GM23338 (cell line): ENCODE measurements around the gene SERINC5. TPM values are rescaled to one million over a fixed set of nuclear protein-coding genes. Genes with fewer than 3 reads are reported as not detected.

Source experiments
- ATAC-seq: fragments of 200-7000 bp; cut with Tn5 transposase; 3 replicates; pipeline ENCODE4 v1.9.1; 2020
- DNase-seq: peaks from one replicate; pipeline ENCODE4 v3.0.0-alpha.2; 2015; ENCODE audit warnings: low spot score
- H2AFZ ChIP-seq: fragments of 200-600 bp; sonication (generic); 2 replicates; pipeline ENCODE4 v1.8.0; 2016; ENCODE audit warnings: antibody characterized with exemption, mild to moderate bottlenecking, moderate library complexity
- H3F3A ChIP-seq: fragments of 200-600 bp; sonication (generic); replicated peaks from 2 replicates; pipeline ENCODE4 v1.8.0; 2017; ENCODE audit warnings: antibody characterized with exemption, mixed run types, low read depth
- H3K27ac ChIP-seq: fragments of 200-600 bp; sonication (generic); 2 replicates; pipeline ENCODE4 v1.6.1; 2016; ENCODE audit warnings: low read depth
- H3K27me3 ChIP-seq: fragments of 200-600 bp; sonication (generic); 2 replicates; pipeline ENCODE4 v1.8.0; 2016; ENCODE audit warnings: mild to moderate bottlenecking, mixed run types, moderate library complexity; ENCODE audit not compliant: insufficient read depth
- H3K36me3 ChIP-seq: fragments of 200-600 bp; sonication (generic); 2 replicates; pipeline ENCODE4 v1.8.0; 2016; ENCODE audit warnings: mild to moderate bottlenecking; ENCODE audit not compliant: insufficient read depth
- H3K4me1 ChIP-seq: fragments of 200-600 bp; sonication (generic); 2 replicates; pipeline ENCODE4 v1.8.0; 2016; ENCODE audit warnings: mild to moderate bottlenecking, moderate library complexity; ENCODE audit not compliant: insufficient read depth
- H3K4me2 ChIP-seq: fragments of 200-600 bp; sonication (generic); 2 replicates; pipeline ENCODE4 v1.7.1; 2017; ENCODE audit warnings: mixed run types
- H3K4me3 ChIP-seq: fragments of 200-600 bp; sonication (generic); 2 replicates; pipeline ENCODE4 v1.6.1; 2016; ENCODE audit warnings: mixed run types
- H3K79me2 ChIP-seq: fragments of 200-600 bp; sonication (generic); replicated peaks from 2 replicates; pipeline ENCODE4 v1.8.0; 2017; ENCODE audit warnings: mild to moderate bottlenecking; ENCODE audit not compliant: insufficient read depth
- H3K9me2 ChIP-seq: fragments of 200-600 bp; sonication (generic); 2 replicates; pipeline ENCODE4 v1.8.0; 2017; ENCODE audit not compliant: insufficient read depth
- H4K20me1 ChIP-seq: fragments of 200-600 bp; sonication (generic); replicated peaks from 2 replicates; pipeline ENCODE4 v1.8.0; 2017; ENCODE audit warnings: mild to moderate bottlenecking; ENCODE audit not compliant: insufficient read depth
- H3K27ac Mint-ChIP-seq: 2 replicates; pipeline ENCODE4 v1.8.0; 2020; ENCODE audit warnings: inconsistent platforms, mild to moderate bottlenecking, moderate library complexity, mixed read lengths
- H3K27me3 Mint-ChIP-seq: 3 replicates; pipeline ENCODE4 v1.8.0; 2022; ENCODE audit warnings: low read depth, mild to moderate bottlenecking, moderate library complexity, mixed read lengths, inconsistent platforms; ENCODE audit not compliant: insufficient read depth, poor library complexity
- H3K36me3 Mint-ChIP-seq: 3 replicates; pipeline ENCODE4 v1.8.0; 2021; ENCODE audit warnings: low read depth, mild to moderate bottlenecking, inconsistent platforms, moderate library complexity, mixed read lengths
- H3K4me1 Mint-ChIP-seq: 3 replicates; pipeline ENCODE4 v1.8.0; 2020; ENCODE audit warnings: mild to moderate bottlenecking, inconsistent platforms, mixed read lengths
- H3K4me3 Mint-ChIP-seq: 3 replicates; pipeline ENCODE4 v1.8.0; 2021; ENCODE audit warnings: moderate library complexity, mild to moderate bottlenecking, inconsistent platforms, mixed read lengths
- H3K9me3 Mint-ChIP-seq: 3 replicates; pipeline ENCODE4 v1.8.0; 2020; ENCODE audit warnings: moderate library complexity, mild to moderate bottlenecking, inconsistent platforms, mixed read lengths
- CREB1 ChIP-seq: fragments of 250-450 bp; sonication (Bioruptor Pico); IDR thresholded peaks from 2 replicates; pipeline ENCODE4 v1.5.0; 2020; ENCODE audit warnings: low read depth, mild to moderate bottlenecking, moderate library complexity
- CTCF ChIP-seq, 2 experiments: fragments of 200-600 bp in 1 of 2; sonication (generic) in 1 of 2; conservative IDR thresholded peaks; 2 replicates each; pipeline versions ENCODE4 v1.5.1 to v1.6.1; 2016 to 2017; ENCODE audit warnings: antibody characterized with exemption in 2 of 2, low read depth in 2 of 2, mild to moderate bottlenecking in 2 of 2, moderate library complexity in 1 of 2
- ETS1 ChIP-seq: IDR thresholded peaks from 2 replicates; pipeline ENCODE4 v1.6.1; 2016; ENCODE audit warnings: antibody characterized with exemption
- EZH2 ChIP-seq: fragments of 200-600 bp; sonication (generic); IDR thresholded peaks from one replicate; pipeline ENCODE4 v1.8.0; 2017; ENCODE audit warnings: antibody characterized with exemption, mild to moderate bottlenecking, low read depth; ENCODE audit not compliant: unreplicated experiment
- EZH2phosphoT487 ChIP-seq: fragments of 200-600 bp; sonication (generic); IDR thresholded peaks from one replicate; pipeline ENCODE4 v1.8.1; 2018; ENCODE audit warnings: antibody characterized with exemption; ENCODE audit not compliant: unreplicated experiment
- JUNB ChIP-seq: IDR thresholded peaks from one replicate; pipeline ENCODE4 v1.6.1; 2016; ENCODE audit warnings: antibody characterized with exemption; ENCODE audit not compliant: unreplicated experiment
- NANOG ChIP-seq: IDR thresholded peaks from 2 replicates; pipeline ENCODE4 v1.6.1; 2016; ENCODE audit warnings: antibody characterized with exemption, borderline replicate concordance
- POLR2AphosphoS5 ChIP-seq: IDR thresholded peaks from 2 replicates; pipeline ENCODE4 v1.6.1; 2016; ENCODE audit warnings: antibody characterized with exemption, low read depth
- REST ChIP-seq: IDR thresholded peaks from one replicate; pipeline ENCODE4 v1.6.1; 2018; ENCODE audit warnings: antibody characterized with exemption; ENCODE audit not compliant: unreplicated experiment
- STAT1 ChIP-seq: IDR thresholded peaks from one replicate; pipeline ENCODE4 v1.6.1; 2016; ENCODE audit warnings: antibody characterized with exemption; ENCODE audit not compliant: unreplicated experiment
- ZNF114 ChIP-seq: fragments of 250-450 bp; sonication (Bioruptor Pico); IDR thresholded peaks from 2 replicates; pipeline ENCODE4 v1.5.0; 2020; ENCODE audit warnings: mild to moderate bottlenecking, moderate library complexity
- ZNF331 ChIP-seq: fragments of 250-450 bp; sonication (Bioruptor Pico); IDR thresholded peaks from 2 replicates; pipeline ENCODE4 v1.5.0; 2020; ENCODE audit warnings: low read depth, mild to moderate bottlenecking, moderate library complexity
- polyA plus RNA-seq: library from polyadenylated mRNA; unstranded; fragments of >200 nt; fragmentation: Nextera tagmentation; extraction: Ambion mirVana; gene quantifications from 2 replicates; pipeline ENCODE4 v1.2.1, GENCODE V29; 2016
- total RNA-seq: library from RNA; depleted of rRNA; stranded (reverse); fragments of >200 nt; shearing (Covaris generic); gene quantifications from 2 replicates; pipeline ENCODE4 v1.2.3, GENCODE V29; 2014
- TF ChIP-seq, protein P1 (sequence below): fragments of 250-450 bp; sonication (Bioruptor Pico); IDR thresholded peaks from 2 replicates; pipeline ENCODE4 v1.5.0; 2020; ENCODE audit warnings: mild to moderate bottlenecking, moderate library complexity

Gene SERINC5
- total and polyA plus RNA-seq, 2 experiments from 2014 or later = 34.0 to 107 TPM

GRCh38 chr5:80234116-80234948, 21.5 kb downstream of the SERINC5 start:
- Histone ChIP-seq H3K36me3 (no peaks in the 10 kb centered on the region), H3F3A (no peaks in the 10 kb centered on the region), H3K9me2 (no peaks in the 10 kb centered on the region), H2AFZ (no peak overlapping the region), H3K4me1 (peaks cover 56% of the 10 kb centered on the region), H3K27me3 (no peaks in the 10 kb centered on the region), H3K79me2 (peaks cover 100% of the 10 kb centered on the region), H3K4me3 (no peak overlapping the region), H3K4me2 (no peak overlapping the region), H4K20me1 (peaks cover 46% of the 10 kb centered on the region), H3K27ac (no peak overlapping the region)
- Mint-ChIP-seq H3K4me3 (no peak overlapping the region), H3K9me3 (no peaks in the 10 kb centered on the region), H3K27me3 (peaks cover 9% of the 10 kb centered on the region), H3K27ac (no peak overlapping the region; the same call in 1 of the 2 replicates), H3K36me3 (no peaks in the 10 kb centered on the region), H3K4me1 (peaks cover 45% of the 10 kb centered on the region)
- no peak for ATAC-seq
- DNase-seq = no peak
- TF ChIP-seq POLR2AphosphoS5 (no peak), JUNB (no peak), ETS1 (no peak), NANOG (no peak), EZH2 (no peak), CREB1 (CRISPR knock-in tag) (no peak), ZNF114 (no peak), EZH2phosphoT487 (no peak), REST (no peak), ZNF331 (CRISPR knock-in tag) (no peak), CTCF (conservative IDR thresholded peaks at IDR 0.05; ENCODE audit: low read depth in 2 of 2) (no peak), STAT1 (no peak)
- TF ChIP-seq, protein P1, sequence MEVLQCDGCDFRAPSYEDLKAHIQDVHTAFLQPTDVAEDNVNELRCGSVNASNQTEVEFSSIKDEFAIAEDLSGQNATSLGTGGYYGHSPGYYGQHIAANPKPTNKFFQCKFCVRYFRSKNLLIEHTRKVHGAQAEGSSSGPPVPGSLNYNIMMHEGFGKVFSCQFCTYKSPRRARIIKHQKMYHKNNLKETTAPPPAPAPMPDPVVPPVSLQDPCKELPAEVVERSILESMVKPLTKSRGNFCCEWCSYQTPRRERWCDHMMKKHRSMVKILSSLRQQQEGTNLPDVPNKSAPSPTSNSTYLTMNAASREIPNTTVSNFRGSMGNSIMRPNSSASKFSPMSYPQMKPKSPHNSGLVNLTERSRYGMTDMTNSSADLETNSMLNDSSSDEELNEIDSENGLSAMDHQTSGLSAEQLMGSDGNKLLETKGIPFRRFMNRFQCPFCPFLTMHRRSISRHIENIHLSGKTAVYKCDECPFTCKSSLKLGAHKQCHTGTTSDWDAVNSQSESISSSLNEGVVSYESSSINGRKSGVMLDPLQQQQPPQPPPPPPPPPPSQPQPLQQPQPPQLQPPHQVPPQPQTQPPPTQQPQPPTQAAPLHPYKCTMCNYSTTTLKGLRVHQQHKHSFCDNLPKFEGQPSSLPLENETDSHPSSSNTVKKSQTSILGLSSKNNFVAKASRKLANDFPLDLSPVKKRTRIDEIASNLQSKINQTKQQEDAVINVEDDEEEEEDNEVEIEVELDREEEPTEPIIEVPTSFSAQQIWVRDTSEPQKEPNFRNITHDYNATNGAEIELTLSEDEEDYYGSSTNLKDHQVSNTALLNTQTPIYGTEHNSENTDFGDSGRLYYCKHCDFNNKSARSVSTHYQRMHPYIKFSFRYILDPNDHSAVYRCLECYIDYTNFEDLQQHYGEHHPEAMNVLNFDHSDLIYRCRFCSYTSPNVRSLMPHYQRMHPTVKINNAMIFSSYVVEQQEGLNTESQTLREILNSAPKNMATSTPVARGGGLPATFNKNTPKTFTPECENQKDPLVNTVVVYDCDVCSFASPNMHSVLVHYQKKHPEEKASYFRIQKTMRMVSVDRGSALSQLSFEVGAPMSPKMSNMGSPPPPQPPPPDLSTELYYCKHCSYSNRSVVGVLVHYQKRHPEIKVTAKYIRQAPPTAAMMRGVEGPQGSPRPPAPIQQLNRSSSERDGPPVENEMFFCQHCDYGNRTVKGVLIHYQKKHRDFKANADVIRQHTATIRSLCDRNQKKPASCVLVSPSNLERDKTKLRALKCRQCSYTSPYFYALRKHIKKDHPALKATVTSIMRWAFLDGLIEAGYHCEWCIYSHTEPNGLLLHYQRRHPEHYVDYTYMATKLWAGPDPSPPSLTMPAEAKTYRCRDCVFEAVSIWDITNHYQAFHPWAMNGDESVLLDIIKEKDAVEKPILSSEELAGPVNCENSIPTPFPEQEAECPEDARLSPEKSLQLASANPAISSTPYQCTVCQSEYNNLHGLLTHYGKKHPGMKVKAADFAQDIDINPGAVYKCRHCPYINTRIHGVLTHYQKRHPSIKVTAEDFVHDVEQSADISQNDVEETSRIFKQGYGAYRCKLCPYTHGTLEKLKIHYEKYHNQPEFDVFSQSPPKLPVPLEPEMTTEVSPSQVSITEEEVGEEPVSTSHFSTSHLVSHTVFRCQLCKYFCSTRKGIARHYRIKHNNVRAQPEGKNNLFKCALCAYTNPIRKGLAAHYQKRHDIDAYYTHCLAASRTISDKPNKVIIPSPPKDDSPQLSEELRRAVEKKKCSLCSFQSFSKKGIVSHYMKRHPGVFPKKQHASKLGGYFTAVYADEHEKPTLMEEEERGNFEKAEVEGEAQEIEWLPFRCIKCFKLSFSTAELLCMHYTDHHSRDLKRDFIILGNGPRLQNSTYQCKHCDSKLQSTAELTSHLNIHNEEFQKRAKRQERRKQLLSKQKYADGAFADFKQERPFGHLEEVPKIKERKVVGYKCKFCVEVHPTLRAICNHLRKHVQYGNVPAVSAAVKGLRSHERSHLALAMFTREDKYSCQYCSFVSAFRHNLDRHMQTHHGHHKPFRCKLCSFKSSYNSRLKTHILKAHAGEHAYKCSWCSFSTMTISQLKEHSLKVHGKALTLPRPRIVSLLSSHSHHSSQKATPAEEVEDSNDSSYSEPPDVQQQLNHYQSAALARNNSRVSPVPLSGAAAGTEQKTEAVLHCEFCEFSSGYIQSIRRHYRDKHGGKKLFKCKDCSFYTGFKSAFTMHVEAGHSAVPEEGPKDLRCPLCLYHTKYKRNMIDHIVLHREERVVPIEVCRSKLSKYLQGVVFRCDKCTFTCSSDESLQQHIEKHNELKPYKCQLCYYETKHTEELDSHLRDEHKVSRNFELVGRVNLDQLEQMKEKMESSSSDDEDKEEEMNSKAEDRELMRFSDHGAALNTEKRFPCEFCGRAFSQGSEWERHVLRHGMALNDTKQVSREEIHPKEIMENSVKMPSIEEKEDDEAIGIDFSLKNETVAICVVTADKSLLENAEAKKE = no peak
